PC-9 (cell line): ENCODE measurements around the gene PDCD1LG2. TPM values are rescaled to one million over a fixed set of nuclear protein-coding genes. Genes with fewer than 3 reads are reported as not detected.
"Not testable (repeated sequence)": the region's sequence is repeated elsewhere in the genome, so short reads cannot be mapped to it uniquely, and the experiment has no call there.

Experiments used
- BruUV-seq: library from RNA; stranded (reverse); fragments of 400-500 nt; replicated peaks from 2 replicates; lab custom pipeline; 2021; lab: Mats Ljungman, UMichigan
- CTCF ChIA-PET: fragments of 300-600 bp; sonication (Branson Sonifier 250); formaldehyde crosslinking; loops from one replicate; lab custom pipeline; 2022; ENCODE audit warnings: antibody characterized with exemption; lab: Charles Lee
- POLR2A ChIA-PET: fragments of 300-600 bp; sonication (Branson Sonifier 250); formaldehyde crosslinking; loops from one replicate; lab custom pipeline; 2022; ENCODE audit warnings: antibody characterized with exemption; ENCODE audit not compliant: unreplicated experiment; lab: Charles Lee
- DNase-seq, 2 experiments: peaks; one replicate each; pipeline versions ENCODE4 v3.0.0 to v3.0.0-alpha.2; 2015 to 2022; ENCODE audit warnings: mixed read lengths in 1 of 2
- H2AFZ ChIP-seq: fragments of 200-600 bp; sonication (generic); 2 replicates; pipeline ENCODE4 v1.8.1; 2017; ENCODE audit warnings: antibody characterized with exemption
- H3F3A ChIP-seq: fragments of 200-600 bp; sonication (generic); 2 replicates; pipeline ENCODE4 v1.8.1; 2017; ENCODE audit warnings: antibody characterized with exemption, mild to moderate bottlenecking, low read depth; ENCODE audit not compliant: insufficient read depth
- H3K27ac ChIP-seq: fragments of 200-600 bp; sonication (generic); 2 replicates; pipeline ENCODE4 v1.6.1; 2016; ENCODE audit warnings: mixed run types
- H3K27me3 ChIP-seq: fragments of 200-600 bp; sonication (generic); 2 replicates; pipeline ENCODE4 v1.6.1; 2016; ENCODE audit warnings: low read depth, mixed run types; ENCODE audit not compliant: insufficient read depth
- H3K36me3 ChIP-seq: fragments of 200-600 bp; sonication (generic); 2 replicates; pipeline ENCODE4 v1.6.1; 2016; ENCODE audit warnings: low read depth, mixed run types
- H3K4me1 ChIP-seq: fragments of 200-600 bp; sonication (generic); replicated peaks from 2 replicates; pipeline ENCODE4 v1.6.1; 2016; ENCODE audit warnings: mixed run types; ENCODE audit not compliant: insufficient read depth
- H3K4me2 ChIP-seq: fragments of 200-600 bp; sonication (generic); 2 replicates; pipeline ENCODE4 v1.6.1; 2017; ENCODE audit warnings: mixed run types
- H3K4me3 ChIP-seq: fragments of 200-600 bp; sonication (generic); 2 replicates; pipeline ENCODE4 v1.6.1; 2016; ENCODE audit warnings: mixed run types
- H3K79me2 ChIP-seq: fragments of 200-600 bp; sonication (generic); 2 replicates; pipeline ENCODE4 v1.6.1; 2017; ENCODE audit warnings: low read depth, mixed run types
- H3K9me2 ChIP-seq: fragments of 200-600 bp; sonication (generic); 2 replicates; pipeline ENCODE4 v1.8.1; 2017; ENCODE audit warnings: mild to moderate bottlenecking; ENCODE audit not compliant: insufficient read depth
- H3K9me3 ChIP-seq: fragments of 200-600 bp; sonication (generic); 2 replicates; pipeline ENCODE4 v1.8.1; 2016; ENCODE audit warnings: low read depth; ENCODE audit not compliant: insufficient read depth
- H4K20me1 ChIP-seq: fragments of 200-600 bp; sonication (generic); 2 replicates; pipeline ENCODE4 v1.8.1; 2017; ENCODE audit not compliant: insufficient read depth
- CTCF ChIP-seq: fragments of 200-600 bp; sonication (generic); conservative IDR thresholded peaks from 2 replicates; pipeline ENCODE4 v1.6.1; 2017; ENCODE audit warnings: mixed run types, antibody characterized with exemption, mild to moderate bottlenecking, moderate library complexity
- EZH2 ChIP-seq: fragments of 200-600 bp; sonication (generic); IDR thresholded peaks from 2 replicates; pipeline ENCODE4 v1.8.0; 2017; ENCODE audit warnings: antibody characterized with exemption, low read depth
- intact Hi-C: fragments of 100-400 bp; cut with micrococcal nuclease; formaldehyde crosslinking; loops from one replicate; pipeline ENCODE4 v1.10.0; 2022; ENCODE audit not compliant: unreplicated experiment
- total RNA-seq: library from RNA; stranded (reverse); gene quantifications from 2 replicates; pipeline ENCODE4 v1.2.3, GENCODE V29; 2021

The PDCD1LG2 gene
- total RNA-seq, 1 experiment from 2014 or later = 1.4 TPM

GRCh38 chr9:5579881-5580280 lies 69.5 kb downstream of the PDCD1LG2 start:
- DNase-seq = no peak
- Histone ChIP-seq H4K20me1 (no peaks in the 10 kb centered on the region), H3K27ac (no peak overlapping the region), H3K4me2 (no peak overlapping the region), H3K9me2 (no peaks in the 10 kb centered on the region), H3K4me1 (peaks cover 6% of the 10 kb centered on the region; the same call in 1 of the 2 replicates), H3K27me3 (no peaks in the 10 kb centered on the region), H3F3A (no peaks in the 10 kb centered on the region), H3K79me2 (no peaks in the 10 kb centered on the region), H3K9me3 (no peaks in the 10 kb centered on the region), H2AFZ (no peak overlapping the region), H3K4me3 (no peak overlapping the region), H3K36me3 (no peaks in the 10 kb centered on the region)
- ChIA-PET POLR2A (no interaction called here), CTCF (interaction anchor here (0.6 kb wide), 1 partner anchor 26 kb away, joined by 3 read pairs; no protein-coding TSS in a partner anchor)
- TF ChIP-seq CTCF = no peak
- TF ChIP-seq EZH2 = no peak
- BruUV-seq = no TSS peak
- intact Hi-C loops = no loop called here

GRCh38 chr9:5580650-5581049 lies 70.3 kb downstream of the PDCD1LG2 start:
- ChIA-PET POLR2A (no interaction called here), CTCF (interaction anchor here (0.6 kb wide), 1 partner anchor 1163 kb away, joined by 3 read pairs; no protein-coding TSS in a partner anchor)
- H4K20me1 ChIP-seq = no peaks in the 10 kb centered on the region
- no TSS peak for BruUV-seq
- no peak overlapping the region for H3K27ac ChIP-seq
- TF ChIP-seq EZH2 (no peak), CTCF (no peak)
- H3K27me3 ChIP-seq = no peaks in the 10 kb centered on the region
- no peaks in the 10 kb centered on the region for H3K36me3 ChIP-seq
- H3F3A ChIP-seq = no peaks in the 10 kb centered on the region
- H3K9me2 ChIP-seq = no peaks in the 10 kb centered on the region
- no peak overlapping the region for H3K4me2 ChIP-seq
- DNase-seq = no peak
- H3K79me2 ChIP-seq = no peaks in the 10 kb centered on the region
- no peak overlapping the region for H3K4me3 ChIP-seq
- intact Hi-C loops = no loop called here
- H3K9me3 ChIP-seq = no peaks in the 10 kb centered on the region
- H3K4me1 ChIP-seq = peaks cover 6% of the 10 kb centered on the region; the same call in 1 of the 2 replicates
- no peak overlapping the region for H2AFZ ChIP-seq

GRCh38 chr9:5581706-5582105 lies 71.4 kb downstream of the PDCD1LG2 start:
- H3K27me3 ChIP-seq, H3F3A ChIP-seq, intact Hi-C loops, H3K27ac ChIP-seq, H2AFZ ChIP-seq, H3K9me3 ChIP-seq, H4K20me1 ChIP-seq, CTCF ChIA-PET, H3K9me2 ChIP-seq, H3K36me3 ChIP-seq, H3K4me2 ChIP-seq, H3K4me1 ChIP-seq, H3K79me2 ChIP-seq, DNase-seq, BruUV-seq, H3K4me3 ChIP-seq, POLR2A ChIA-PET: not testable (repeated sequence)

GRCh38 chr9:5582835-5583195 lies 72.5 kb downstream of the PDCD1LG2 start:
- no TSS peak for BruUV-seq

More at GRCh38 chr9:5582835-5583195, 72.5 kb downstream of the PDCD1LG2 start:
- no peak for DNase-seq
- TF ChIP-seq EZH2 = no peak
- no peak for TF ChIP-seq CTCF
- Histone ChIP-seq H4K20me1 (no peaks in the 10 kb centered on the region), H3K9me2 (no peaks in the 10 kb centered on the region), H3K79me2 (no peaks in the 10 kb centered on the region), H3K4me1 (peaks cover 14% of the 10 kb centered on the region), H3F3A (no peaks in the 10 kb centered on the region), H2AFZ (no peak overlapping the region), H3K4me2 (no peak overlapping the region), H3K27ac (no peak overlapping the region), H3K36me3 (no peaks in the 10 kb centered on the region), H3K27me3 (no peaks in the 10 kb centered on the region), H3K9me3 (no peaks in the 10 kb centered on the region), H3K4me3 (no peak overlapping the region)
- POLR2A ChIA-PET = no interaction called here
- intact Hi-C loops = no loop called here
- CTCF ChIA-PET = interaction anchor here (0.7 kb wide), 1 partner anchor 503 kb away, joined by 3 read pairs; no protein-coding TSS in a partner anchor
